Peyer's patch (tissue), 4 donors: Measurements from ENCODE around the gene SLC9A3.

Source experiments
- POLR2A ChIP-seq, 2 donors: fragments of 450-650 bp; IDR thresholded peaks; one replicate each; pipeline ENCODE4 v1.5.1; 2017; ENCODE audit warnings: antibody characterized with exemption in 2 of 2, mild to moderate bottlenecking in 2 of 2, moderate library complexity in 2 of 2
- TF ChIP-seq, protein P1 (sequence below), 6 experiments: fragments of 450-650 bp in 4 of 6; fragments of 200-600 bp in 2 of 6; sonication (generic) in 1 of 6; IDR thresholded peaks; one replicate each; pipeline ENCODE4 v1.5.1; 2017 to 2019; ENCODE audit warnings: antibody characterized with exemption in 6 of 6, mild to moderate bottlenecking in 3 of 6, moderate library complexity in 1 of 6

DNA sequence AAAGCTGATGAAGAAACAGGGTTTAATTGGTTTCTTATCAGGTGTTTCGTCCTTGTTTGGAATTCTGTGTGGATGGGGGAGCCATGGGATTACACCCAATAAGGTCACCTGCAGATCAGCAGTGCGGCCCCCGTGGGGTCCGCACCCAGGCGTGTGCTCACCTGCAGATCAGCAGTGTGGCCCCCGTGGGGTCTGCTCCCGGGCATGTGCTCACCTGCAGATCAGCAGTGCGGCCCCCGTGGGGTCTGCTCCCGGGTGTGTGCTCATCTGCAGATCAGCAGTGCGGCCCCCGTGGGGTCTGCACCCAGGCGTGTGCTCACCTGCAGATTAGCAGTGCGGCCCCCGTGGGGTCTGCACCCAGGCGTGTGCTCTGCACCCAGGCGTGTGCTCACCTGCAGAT, 46.2 kb upstream of the SLC9A3 start:
- TF ChIP-seq, protein P1, sequence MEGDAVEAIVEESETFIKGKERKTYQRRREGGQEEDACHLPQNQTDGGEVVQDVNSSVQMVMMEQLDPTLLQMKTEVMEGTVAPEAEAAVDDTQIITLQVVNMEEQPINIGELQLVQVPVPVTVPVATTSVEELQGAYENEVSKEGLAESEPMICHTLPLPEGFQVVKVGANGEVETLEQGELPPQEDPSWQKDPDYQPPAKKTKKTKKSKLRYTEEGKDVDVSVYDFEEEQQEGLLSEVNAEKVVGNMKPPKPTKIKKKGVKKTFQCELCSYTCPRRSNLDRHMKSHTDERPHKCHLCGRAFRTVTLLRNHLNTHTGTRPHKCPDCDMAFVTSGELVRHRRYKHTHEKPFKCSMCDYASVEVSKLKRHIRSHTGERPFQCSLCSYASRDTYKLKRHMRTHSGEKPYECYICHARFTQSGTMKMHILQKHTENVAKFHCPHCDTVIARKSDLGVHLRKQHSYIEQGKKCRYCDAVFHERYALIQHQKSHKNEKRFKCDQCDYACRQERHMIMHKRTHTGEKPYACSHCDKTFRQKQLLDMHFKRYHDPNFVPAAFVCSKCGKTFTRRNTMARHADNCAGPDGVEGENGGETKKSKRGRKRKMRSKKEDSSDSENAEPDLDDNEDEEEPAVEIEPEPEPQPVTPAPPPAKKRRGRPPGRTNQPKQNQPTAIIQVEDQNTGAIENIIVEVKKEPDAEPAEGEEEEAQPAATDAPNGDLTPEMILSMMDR (IDR thresholded peaks at IDR 0.05) = no peak
- TF ChIP-seq POLR2A (IDR thresholded peaks at IDR 0.05) = no peak
